ENCODE data around the gene CCDC27. TPM values are rescaled to one million over a fixed set of nuclear protein-coding genes. Genes with fewer than 3 reads are reported as not detected.

CCDC27 gene
- not detected for total RNA-seq
- polyA plus RNA-seq: not detected
- long read RNA-seq, donor 1: 0 reads
- long read RNA-seq, donor 2: 0 reads

- peak; percentile 49 for DNase-seq
- Histone ChIP-seq H3K27ac (no peak within 1 kb of the TSS), H3K9me3 (no peaks in the 10 kb centered on the region), H3K4me1 (peaks cover 0 to 8% (median 7%) of the 10 kb centered on the region in 6 donors), H3K27me3 (replicated peaks in 1 of 7) (peaks cover 0 to 56% (median 13%) of the 10 kb centered on the region in 7 donors), H3K36me3 (no peaks in the 10 kb centered on the region), H3K4me3 (no peak within 1 kb of the TSS)
- intact Hi-C loops (cut with DNase I; ENCODE audit: low total_unique reads): no loop called here
- 74 to 92% (median 85%) methylated on average over 17 of the region's 17 CpGs for WGBS, 5 donors
- no peak for TF ChIP-seq POLR2AphosphoS5 (IDR thresholded peaks at IDR 0.05)
- TF ChIP-seq POLR2A (IDR thresholded peaks at IDR 0.05): no peak
- TF ChIP-seq CTCF (IDR thresholded peaks at IDR 0.05 in 8 of 11, conservative IDR thresholded peaks at IDR 0.05 in 3 of 11): no peak
Observed at GRCh38 chr1:3752400-3752945, at the start of gene CCDC27. Gene CCDC27, plus strand, starts transcription at chr1:3752450. Its CDS starts 32 bp downstream, at chr1:3752482.

GRCh38 chr1:3702528-3702927, 49.7 kb upstream of the CCDC27 start:
- no peaks in the 10 kb centered on the region for H3K9me3 ChIP-seq
- WGBS, 5 donors: 74 to 84% (median 82%) methylated on average over 2 to 19 of the region's 19 CpGs

GRCh38 chr1:3702990-3703728, 49.1 kb upstream of the CCDC27 start:
- Histone ChIP-seq H3K27ac (no peak overlapping the region), H3K4me1 (peaks cover 0 to 15% (median 4%) of the 10 kb centered on the region in 6 donors), H3K36me3 (no peaks in the 10 kb centered on the region), H3K4me3 (no peak overlapping the region), H3K27me3 (replicated peaks in 1 of 7) (peaks cover 0 to 91% (median 11%) of the 10 kb centered on the region in 7 donors), H3K9me3 (no peaks in the 10 kb centered on the region)
- no peak for TF ChIP-seq POLR2AphosphoS5 (IDR thresholded peaks at IDR 0.05)
- TF ChIP-seq CTCF (IDR thresholded peaks at IDR 0.05 in 8 of 11, conservative IDR thresholded peaks at IDR 0.05 in 3 of 11): no peak
- no peak for TF ChIP-seq POLR2A (IDR thresholded peaks at IDR 0.05)
- intact Hi-C loops (cut with DNase I; ENCODE audit: low total_unique reads): no loop called here
- no peak for DNase-seq
- WGBS, 5 donors: 71 to 82% (median 80%) methylated on average over 21 of the region's 21 CpGs

More at GRCh38 chr1:3702528-3702927, 49.7 kb upstream of the CCDC27 start:
- TF ChIP-seq POLR2AphosphoS5 (IDR thresholded peaks at IDR 0.05) (no peak), CTCF (IDR thresholded peaks at IDR 0.05 in 8 of 11, conservative IDR thresholded peaks at IDR 0.05 in 3 of 11) (no peak), POLR2A (IDR thresholded peaks at IDR 0.05) (no peak)
- DNase-seq: no peak
- Histone ChIP-seq H3K27ac (no peak overlapping the region), H3K4me1 (peaks cover 0 to 15% (median 4%) of the 10 kb centered on the region in 6 donors), H3K4me3 (no peak overlapping the region), H3K27me3 (replicated peaks in 1 of 7) (peaks cover 0 to 91% (median 9%) of the 10 kb centered on the region in 7 donors), H3K36me3 (no peaks in the 10 kb centered on the region)
- intact Hi-C loops (cut with DNase I; ENCODE audit: low total_unique reads): no loop called here

- no peaks in the 10 kb centered on the region for H3K9me3 ChIP-seq
- H3K4me1 ChIP-seq: peaks cover 0 to 15% (median 4%) of the 10 kb centered on the region in 6 donors
- intact Hi-C loops (cut with DNase I; ENCODE audit: low total_unique reads): no loop called here
- H3K27me3 ChIP-seq (replicated peaks in 1 of 7): peaks cover 0 to 91% (median 18%) of the 10 kb centered on the region in 7 donors
- DNase-seq: no peak
- H3K27ac ChIP-seq: no peak overlapping the region
- peak overlapping the region in 1 of 8 donors; percentile 32 for H3K4me3 ChIP-seq
- H3K36me3 ChIP-seq: no peaks in the 10 kb centered on the region
- TF ChIP-seq CTCF (IDR thresholded peaks at IDR 0.05 in 8 of 11, conservative IDR thresholded peaks at IDR 0.05 in 3 of 11) (no peak), POLR2AphosphoS5 (IDR thresholded peaks at IDR 0.05) (no peak), POLR2A (IDR thresholded peaks at IDR 0.05) (no peak)
- WGBS, 5 donors: 33 to 56% (median 35%) methylated on average over 18 to 28 of the region's 28 CpGs
Observed at GRCh38 chr1:3703786-3704371, 48.4 kb upstream of the CCDC27 start.

Data from spleen (tissue), 13 donors.